Calu3 (cell line): ENCODE measurements around the gene PSD. TPM values are rescaled to one million over a fixed set of nuclear protein-coding genes. Genes with fewer than 3 reads are reported as not detected.

Source experiments
- BruUV-seq: library from RNA; stranded (reverse); fragments of 400-500 nt; replicated peaks from 2 replicates; lab custom pipeline; 2021; lab: Mats Ljungman, UMichigan
- CTCF ChIA-PET: fragments of 300-600 bp; sonication (Branson Sonifier 250); formaldehyde crosslinking; loops from one replicate; lab custom pipeline; 2022; ENCODE audit warnings: antibody characterized with exemption; lab: Charles Lee
- DNase-seq: peaks from one replicate; pipeline ENCODE4 v3.0.0; 2022
- H3K27ac Mint-ChIP-seq: one replicate; pipeline ENCODE4 v1.8.0; 2022; ENCODE audit warnings: mixed read lengths; ENCODE audit not compliant: unreplicated experiment
- H3K27me3 Mint-ChIP-seq: one replicate; pipeline ENCODE4 v1.8.0; 2022; ENCODE audit warnings: mixed read lengths; ENCODE audit not compliant: unreplicated experiment
- H3K36me3 Mint-ChIP-seq: one replicate; pipeline ENCODE4 v1.8.0; 2022; ENCODE audit warnings: mild to moderate bottlenecking, moderate library complexity, mixed read lengths; ENCODE audit not compliant: insufficient read depth, unreplicated experiment
- H3K4me1 Mint-ChIP-seq: one replicate; pipeline ENCODE4 v1.8.0; 2022; ENCODE audit warnings: mild to moderate bottlenecking, low read depth, mixed read lengths; ENCODE audit not compliant: unreplicated experiment
- H3K4me3 Mint-ChIP-seq: one replicate; pipeline ENCODE4 v1.8.0; 2022; ENCODE audit warnings: mild to moderate bottlenecking, low read depth, moderate library complexity, mixed read lengths; ENCODE audit not compliant: unreplicated experiment
- H3K9me3 Mint-ChIP-seq: one replicate; pipeline ENCODE4 v1.8.0; 2022; ENCODE audit warnings: low read depth, mixed read lengths; ENCODE audit not compliant: unreplicated experiment
- intact Hi-C: fragments of 100-400 bp; cut with micrococcal nuclease; formaldehyde crosslinking; loops from one replicate; pipeline ENCODE4 v1.10.0; 2022; ENCODE audit not compliant: unreplicated experiment
- total RNA-seq: library from RNA; stranded (reverse); gene quantifications from 2 replicates; pipeline ENCODE4 v1.2.3, GENCODE V29; 2022
- TF ChIP-seq, protein P1 (sequence below): fragments of 200-600 bp; IDR thresholded peaks from one replicate; pipeline ENCODE4 v1.8.0; 2022; ENCODE audit warnings: antibody characterized with exemption; ENCODE audit not compliant: unreplicated experiment

The PSD gene
- total RNA-seq, 1 experiment from 2014 or later, result 0.35 TPM

DNA sequence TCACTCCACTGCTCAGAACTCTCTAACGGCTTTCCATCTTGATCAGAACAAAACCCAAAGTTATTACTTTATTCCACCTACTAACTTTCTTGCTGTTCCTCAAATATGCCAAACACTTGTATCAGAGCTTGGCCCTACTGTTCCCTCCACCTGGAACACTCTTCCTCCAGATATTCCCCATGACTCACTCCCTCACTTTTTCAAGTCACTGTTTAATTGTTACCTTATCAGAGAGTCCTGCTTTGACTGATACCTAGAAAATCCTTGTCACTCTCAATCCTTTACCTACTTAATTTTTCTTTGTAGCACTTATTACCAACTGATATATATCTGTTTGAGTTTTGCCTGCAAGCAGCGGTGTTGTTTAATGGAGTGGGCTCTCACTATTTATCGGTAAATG, 28.7 kb downstream of the PSD start:
- CTCF ChIA-PET, result no interaction called here
- TF ChIP-seq, protein P1, sequence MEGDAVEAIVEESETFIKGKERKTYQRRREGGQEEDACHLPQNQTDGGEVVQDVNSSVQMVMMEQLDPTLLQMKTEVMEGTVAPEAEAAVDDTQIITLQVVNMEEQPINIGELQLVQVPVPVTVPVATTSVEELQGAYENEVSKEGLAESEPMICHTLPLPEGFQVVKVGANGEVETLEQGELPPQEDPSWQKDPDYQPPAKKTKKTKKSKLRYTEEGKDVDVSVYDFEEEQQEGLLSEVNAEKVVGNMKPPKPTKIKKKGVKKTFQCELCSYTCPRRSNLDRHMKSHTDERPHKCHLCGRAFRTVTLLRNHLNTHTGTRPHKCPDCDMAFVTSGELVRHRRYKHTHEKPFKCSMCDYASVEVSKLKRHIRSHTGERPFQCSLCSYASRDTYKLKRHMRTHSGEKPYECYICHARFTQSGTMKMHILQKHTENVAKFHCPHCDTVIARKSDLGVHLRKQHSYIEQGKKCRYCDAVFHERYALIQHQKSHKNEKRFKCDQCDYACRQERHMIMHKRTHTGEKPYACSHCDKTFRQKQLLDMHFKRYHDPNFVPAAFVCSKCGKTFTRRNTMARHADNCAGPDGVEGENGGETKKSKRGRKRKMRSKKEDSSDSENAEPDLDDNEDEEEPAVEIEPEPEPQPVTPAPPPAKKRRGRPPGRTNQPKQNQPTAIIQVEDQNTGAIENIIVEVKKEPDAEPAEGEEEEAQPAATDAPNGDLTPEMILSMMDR, result no peak
- H3K4me1 Mint-ChIP-seq, result peaks cover 16% of the 10 kb centered on the region
- H3K27ac Mint-ChIP-seq, result no peak overlapping the region
- no peaks in the 10 kb centered on the region for H3K9me3 Mint-ChIP-seq
- BruUV-seq, result no TSS peak
- H3K27me3 Mint-ChIP-seq, result no peaks in the 10 kb centered on the region
- H3K4me3 Mint-ChIP-seq, result no peak overlapping the region
- DNase-seq, result no peak
- H3K36me3 Mint-ChIP-seq, result peaks cover 14% of the 10 kb centered on the region
- intact Hi-C loops, result no loop called here

GRCh38 chr10:102384606-102385429, 33.8 kb downstream of the PSD start:
- intact Hi-C loops, result no loop called here
- Mint-ChIP-seq H3K9me3 (no peaks in the 10 kb centered on the region), H3K27me3 (no peaks in the 10 kb centered on the region), H3K36me3 (peaks cover 28% of the 10 kb centered on the region), H3K4me1 (peaks cover 4% of the 10 kb centered on the region), H3K27ac (no peak overlapping the region), H3K4me3 (no peak overlapping the region)
- no TSS peak for BruUV-seq
- CTCF ChIA-PET, result interaction anchor here (0.7 kb wide), 1 partner anchor 247 kb away, joined by 5 read pairs; no protein-coding TSS in a partner anchor
- no peak for DNase-seq
- TF ChIP-seq, protein P1, result no peak

DNA sequence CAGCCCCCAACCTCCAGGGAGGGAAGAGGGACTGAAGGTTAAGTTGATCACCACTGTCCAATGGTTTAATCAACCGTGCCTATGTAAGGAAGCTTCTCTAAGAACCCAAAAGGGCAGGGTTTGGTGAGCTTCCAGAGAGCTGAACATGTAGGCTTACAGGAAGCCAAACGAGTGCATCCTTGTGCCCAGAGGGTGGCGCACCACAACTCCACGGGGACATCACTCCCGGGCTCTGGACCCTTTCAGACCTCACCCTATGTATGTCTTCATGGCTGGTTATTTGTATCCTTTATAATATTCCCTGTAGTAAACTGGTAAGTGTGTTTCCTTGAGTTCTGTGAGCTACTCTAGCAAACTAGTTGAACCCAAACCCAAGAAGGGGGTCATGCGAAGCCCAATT, 34.5 kb downstream of the PSD start:
- Mint-ChIP-seq H3K4me3 (no peak overlapping the region), H3K4me1 (no peaks in the 10 kb centered on the region), H3K27ac (no peak overlapping the region), H3K36me3 (peaks cover 33% of the 10 kb centered on the region), H3K27me3 (no peaks in the 10 kb centered on the region), H3K9me3 (no peaks in the 10 kb centered on the region)
- TF ChIP-seq, protein P1, result no peak
- no peak for DNase-seq
- intact Hi-C loops, result no loop called here
- no TSS peak for BruUV-seq
- CTCF ChIA-PET, result no interaction called here

GRCh38 chr10:102382871-102383270, 35.7 kb downstream of the PSD start:
- Mint-ChIP-seq H3K4me3 (no peak overlapping the region), H3K27me3 (no peaks in the 10 kb centered on the region), H3K9me3 (no peaks in the 10 kb centered on the region), H3K36me3 (peaks cover 37% of the 10 kb centered on the region), H3K27ac (no peak overlapping the region), H3K4me1 (no peaks in the 10 kb centered on the region)
- intact Hi-C loops, result no loop called here
- TF ChIP-seq, protein P1, result no peak
- no TSS peak for BruUV-seq
- DNase-seq, result no peak
- CTCF ChIA-PET, result no interaction called here
